Right atrium auricular region (tissue), 2 donors: ENCODE data around the gene BRINP2. TPM values are rescaled to one million over a fixed set of nuclear protein-coding genes. Genes with fewer than 3 reads are reported as not detected.
"Not testable (repeated sequence)": the region's sequence is repeated elsewhere in the genome, so short reads cannot be mapped to it uniquely, and the experiment has no call there.

Experiments used
- DNase-seq: peaks from one replicate; pipeline ENCODE4 v3.0.0-alpha.2; 2019; ENCODE audit warnings: low spot score
- H3K27ac ChIP-seq, 2 donors: fragments of 200-600 bp; sonication (generic); 1 replicate in 1 of 2; 2 replicates in 1 of 2; pipeline ENCODE4 v1.5.1; 2016 to 2019
- H3K27me3 ChIP-seq, 2 donors: fragments of 200-600 bp; sonication (generic); one replicate each; pipeline versions ENCODE4 v1.5.1 to v1.6.0; 2017 to 2019
- H3K36me3 ChIP-seq: fragments of 200-600 bp; sonication (generic); one replicate; pipeline ENCODE4 v1.5.1; 2016
- H3K4me1 ChIP-seq, 2 donors: fragments of 200-600 bp; sonication (generic); one replicate each; pipeline versions ENCODE4 v1.5.1 to v1.6.0; 2017 to 2019
- H3K4me3 ChIP-seq, 2 donors: fragments of 200-600 bp; sonication (generic); 1 replicate in 1 of 2; 2 replicates in 1 of 2; pipeline ENCODE4 v1.5.1; 2017 to 2019; ENCODE audit warnings: mild to moderate bottlenecking in 1 of 2, moderate library complexity in 1 of 2
- H3K9me3 ChIP-seq, 2 donors: fragments of 200-600 bp; sonication (generic); one replicate each; pipeline ENCODE4 v1.5.1; 2019
- CTCF ChIP-seq, 2 donors: fragments of 200-600 bp; sonication (generic); IDR thresholded peaks; one replicate each; pipeline ENCODE4 v1.5.1; 2019; ENCODE audit warnings: antibody characterized with exemption in 2 of 2
- total RNA-seq, 2 donors: library from RNA; depleted of rRNA; stranded (reverse); fragments of >200 nt; gene quantifications; one replicate each; pipeline ENCODE4 v1.1.0, GENCODE V29; 2016

The BRINP2 gene
- total RNA-seq, 2 donors from 2014 or later = 0.96 to 1.1 TPM

- TF ChIP-seq CTCF (IDR thresholded peaks at IDR 0.05) = no peak
- no peak for DNase-seq
- Histone ChIP-seq H3K27ac (no peak overlapping the region), H3K27me3 (no peaks in the 10 kb centered on the region), H3K4me1 (no peaks in the 10 kb centered on the region), H3K9me3 (peaks cover 0 to 9% of the 10 kb centered on the region in 2 donors), H3K36me3 (no peaks in the 10 kb centered on the region), H3K4me3 (no peak overlapping the region)
Observed at GRCh38 chr1:177315761-177316160, 145.0 kb downstream of the BRINP2 start.

- not testable (repeated sequence) for DNase-seq, H3K27ac ChIP-seq, H3K9me3 ChIP-seq, H3K27me3 ChIP-seq, H3K4me1 ChIP-seq, H3K4me3 ChIP-seq, H3K36me3 ChIP-seq
Observed at GRCh38 chr1:177321434-177321833, 150.7 kb downstream of the BRINP2 start.

GRCh38 chr1:177328251-177328650, 157.5 kb downstream of the BRINP2 start:
- Histone ChIP-seq H3K4me3 (no peak overlapping the region), H3K36me3 (no peaks in the 10 kb centered on the region), H3K4me1 (no peaks in the 10 kb centered on the region), H3K27me3 (no peaks in the 10 kb centered on the region), H3K9me3 (no peaks in the 10 kb centered on the region), H3K27ac (no peak overlapping the region)
- no peak for DNase-seq
- TF ChIP-seq CTCF (IDR thresholded peaks at IDR 0.05) = no peak

GRCh38 chr1:177329871-177330270, 159.1 kb downstream of the BRINP2 start:
- Histone ChIP-seq H3K27me3 (no peaks in the 10 kb centered on the region), H3K9me3 (no peaks in the 10 kb centered on the region), H3K4me3 (no peak overlapping the region), H3K27ac (no peak overlapping the region), H3K36me3 (no peaks in the 10 kb centered on the region), H3K4me1 (peaks cover 0 to 6% of the 10 kb centered on the region in 2 donors)
- DNase-seq = no peak
- TF ChIP-seq CTCF (IDR thresholded peaks at IDR 0.05) = no peak

Other genes starting within 250 kb of the BRINP2 start
- 1 to 10 TPM; 1.3 TPM for gene ASTN1, start 6.2 kb upstream of the BRINP2 start, total RNA-seq